ENCODE measurements around the gene PIK3AP1.
"Not testable (repeated sequence)": the region's sequence is repeated elsewhere in the genome, so short reads cannot be mapped to it uniquely, and the experiment has no call there.

PIK3AP1 gene

DNA sequence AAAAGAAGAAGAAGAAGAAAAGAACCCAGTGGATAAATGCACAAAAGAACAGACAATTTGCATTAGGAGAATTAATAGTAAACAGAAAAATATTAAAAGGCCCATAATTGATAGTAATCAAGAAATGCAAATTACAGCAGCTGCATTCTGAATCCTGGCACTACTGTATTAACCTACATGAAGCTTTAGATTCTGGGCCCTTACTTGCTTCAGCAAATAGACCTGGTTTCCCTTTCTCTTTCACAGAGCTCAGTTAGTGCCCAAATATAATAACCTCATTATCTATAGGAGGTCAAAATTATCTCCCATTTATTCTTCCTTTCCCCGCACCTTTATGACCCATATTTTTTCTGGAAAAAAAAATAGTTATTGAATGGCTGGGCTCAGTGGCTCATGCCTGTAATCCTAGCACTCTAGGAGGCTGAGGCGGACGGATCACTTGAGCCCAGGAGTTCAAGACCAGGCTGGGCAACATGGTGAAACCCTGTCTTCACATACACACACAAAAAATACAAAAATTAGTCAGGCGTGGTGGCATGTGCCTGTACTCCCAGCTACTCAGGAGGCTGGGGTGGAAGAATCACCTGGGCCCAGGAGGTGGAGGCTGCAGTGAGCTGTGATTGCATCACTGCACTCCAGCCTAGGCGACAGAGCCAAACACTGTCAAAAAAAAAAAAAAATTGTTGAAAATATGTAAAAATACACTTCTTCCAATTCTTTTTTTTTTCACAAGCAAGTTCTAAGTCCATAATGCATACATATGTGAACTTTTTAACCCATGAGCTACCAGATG is 36.0 kb upstream of the PIK3AP1 start:
- TF ChIP-seq, protein P1, sequence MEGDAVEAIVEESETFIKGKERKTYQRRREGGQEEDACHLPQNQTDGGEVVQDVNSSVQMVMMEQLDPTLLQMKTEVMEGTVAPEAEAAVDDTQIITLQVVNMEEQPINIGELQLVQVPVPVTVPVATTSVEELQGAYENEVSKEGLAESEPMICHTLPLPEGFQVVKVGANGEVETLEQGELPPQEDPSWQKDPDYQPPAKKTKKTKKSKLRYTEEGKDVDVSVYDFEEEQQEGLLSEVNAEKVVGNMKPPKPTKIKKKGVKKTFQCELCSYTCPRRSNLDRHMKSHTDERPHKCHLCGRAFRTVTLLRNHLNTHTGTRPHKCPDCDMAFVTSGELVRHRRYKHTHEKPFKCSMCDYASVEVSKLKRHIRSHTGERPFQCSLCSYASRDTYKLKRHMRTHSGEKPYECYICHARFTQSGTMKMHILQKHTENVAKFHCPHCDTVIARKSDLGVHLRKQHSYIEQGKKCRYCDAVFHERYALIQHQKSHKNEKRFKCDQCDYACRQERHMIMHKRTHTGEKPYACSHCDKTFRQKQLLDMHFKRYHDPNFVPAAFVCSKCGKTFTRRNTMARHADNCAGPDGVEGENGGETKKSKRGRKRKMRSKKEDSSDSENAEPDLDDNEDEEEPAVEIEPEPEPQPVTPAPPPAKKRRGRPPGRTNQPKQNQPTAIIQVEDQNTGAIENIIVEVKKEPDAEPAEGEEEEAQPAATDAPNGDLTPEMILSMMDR (IDR thresholded peaks at IDR 0.05; ENCODE audit: borderline replicate concordance, insufficient read depth, low read depth, low read length): no peak
- H3K4me3 ChIP-seq (ENCODE audit: low read depth, low read length): no peak overlapping the region

DNA sequence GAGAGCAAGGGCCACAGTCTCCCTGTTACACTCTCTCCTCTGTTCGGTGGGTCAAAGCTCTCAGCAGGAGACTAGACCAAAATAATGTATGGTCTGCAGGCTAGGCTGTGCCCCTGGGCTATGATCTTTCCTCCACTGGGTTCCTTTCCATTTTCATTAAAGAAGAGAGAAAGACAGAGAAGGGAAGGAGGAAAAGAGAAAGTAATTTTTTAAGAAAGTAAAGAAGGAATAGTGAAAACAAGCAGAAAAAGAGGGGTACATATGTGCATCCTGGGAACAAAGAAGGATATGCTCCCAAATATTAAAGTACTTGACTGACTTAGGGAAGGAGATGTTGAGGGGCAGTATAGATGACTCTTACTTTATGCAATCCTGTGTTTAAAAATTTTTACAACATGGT is 33.6 kb upstream of the PIK3AP1 start:
- no peak overlapping the region for H3K4me3 ChIP-seq (ENCODE audit: low read depth, low read length)
- TF ChIP-seq, protein P1 (IDR thresholded peaks at IDR 0.05; ENCODE audit: borderline replicate concordance, insufficient read depth, low read depth, low read length): no peak

DNA sequence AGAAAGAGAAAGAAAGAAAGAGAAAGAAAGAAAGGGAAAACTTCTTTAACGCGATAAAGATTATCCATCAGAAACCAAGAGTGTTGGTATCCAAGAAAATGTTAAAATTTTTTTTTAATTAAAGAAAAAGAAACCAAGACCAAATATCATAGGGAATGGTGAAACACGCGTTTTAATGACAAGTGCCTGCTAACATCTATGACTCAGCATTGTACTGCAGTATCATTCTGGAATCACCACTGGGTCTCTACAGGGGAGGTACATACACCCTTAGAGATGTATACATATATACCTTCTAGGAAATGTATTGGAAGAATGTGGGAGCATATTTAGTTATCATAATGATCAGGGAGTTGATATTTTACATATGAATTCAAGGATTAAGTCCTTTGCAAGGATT is 32.1 kb upstream of the PIK3AP1 start:
- H3K4me3 ChIP-seq (ENCODE audit: low read depth, low read length): no peak overlapping the region
- TF ChIP-seq, protein P1 (IDR thresholded peaks at IDR 0.05; ENCODE audit: borderline replicate concordance, insufficient read depth, low read depth, low read length): no peak

DNA sequence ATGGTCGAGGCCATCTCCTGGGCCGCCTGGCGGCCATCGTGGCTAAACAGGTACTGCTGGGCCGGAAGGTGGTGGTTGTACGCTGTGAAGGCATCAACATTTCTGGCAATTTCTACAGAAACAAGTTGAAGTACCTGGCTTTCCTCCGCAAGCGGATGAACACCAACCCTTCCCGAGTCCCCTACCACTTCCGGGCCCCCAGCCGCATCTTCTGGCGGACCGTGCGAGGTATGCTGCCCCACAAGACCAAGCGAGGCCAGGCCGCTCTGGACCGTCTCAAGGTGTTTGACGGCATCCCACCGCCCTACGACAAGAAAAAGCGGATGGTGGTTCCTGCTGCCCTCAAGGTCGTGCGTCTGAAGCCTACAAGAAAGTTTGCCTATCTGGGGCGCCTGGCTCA is 30.0 kb upstream of the PIK3AP1 start:
- H3K4me3 ChIP-seq (ENCODE audit: low read depth, low read length): not testable (repeated sequence)

DNA sequence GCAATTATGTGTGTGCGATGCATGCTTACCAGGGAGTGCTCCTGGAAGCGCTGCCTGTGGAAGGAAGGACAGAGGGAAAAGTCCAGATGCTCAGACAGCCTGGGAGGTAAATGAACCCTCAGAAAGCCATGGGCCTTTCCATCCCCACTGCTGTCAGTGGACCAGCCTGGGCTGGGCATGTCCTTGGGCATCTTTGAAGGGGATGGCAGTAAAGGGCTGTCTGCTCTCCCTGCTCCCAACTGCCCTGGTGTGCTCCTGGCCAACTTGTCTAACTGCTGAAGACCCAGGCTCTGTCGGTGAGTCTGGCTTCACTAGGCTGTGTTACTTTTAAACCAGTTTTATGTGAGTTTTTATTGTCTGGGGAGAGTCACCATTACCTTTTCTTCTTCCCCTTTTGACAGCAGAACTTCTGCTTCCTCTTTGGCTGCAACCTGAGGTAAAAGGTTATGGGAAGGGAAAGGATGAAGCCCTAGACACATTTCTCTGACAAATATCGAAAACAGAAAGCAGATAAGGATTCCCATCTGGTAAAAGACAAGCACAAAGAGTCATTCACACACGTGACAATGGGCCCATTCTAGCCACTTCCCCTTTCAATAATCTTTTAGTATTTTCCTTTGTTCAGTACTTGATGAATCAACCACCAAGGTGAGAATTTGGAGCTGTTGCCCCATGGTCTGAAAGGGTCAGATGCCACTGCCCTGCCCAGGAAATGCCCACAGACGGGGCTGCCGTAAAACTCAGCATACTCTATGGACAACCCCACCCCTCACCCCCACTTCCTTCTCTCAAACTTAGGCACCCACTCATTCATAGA is 27.6 kb upstream of the PIK3AP1 start:
- TF ChIP-seq, protein P1 (IDR thresholded peaks at IDR 0.05; ENCODE audit: borderline replicate concordance, insufficient read depth, low read depth, low read length): no peak
- peak overlapping the region; percentile 21 for H3K4me3 ChIP-seq (ENCODE audit: low read depth, low read length)

DNA sequence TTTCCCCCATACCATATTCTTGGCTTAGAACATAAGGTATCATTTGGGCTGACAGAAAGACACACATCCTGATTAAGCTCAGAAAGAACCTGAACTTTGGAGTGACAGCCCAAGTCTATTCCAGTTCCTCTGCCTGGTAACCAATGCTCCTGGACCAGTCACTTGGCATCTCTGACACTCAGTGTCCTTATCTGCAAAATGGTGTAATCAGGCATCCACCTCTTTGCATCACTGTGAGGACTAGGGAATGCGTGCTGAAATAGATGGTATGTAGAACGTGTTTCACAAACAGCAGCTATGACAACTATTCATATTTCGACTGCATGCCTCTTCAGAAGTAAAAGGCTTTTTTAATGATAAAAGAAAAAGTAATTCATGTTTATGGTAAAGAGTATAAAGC is 26.2 kb upstream of the PIK3AP1 start:
- no peak overlapping the region for H3K4me3 ChIP-seq (ENCODE audit: low read depth, low read length)
- TF ChIP-seq, protein P1 (IDR thresholded peaks at IDR 0.05; ENCODE audit: borderline replicate concordance, insufficient read depth, low read depth, low read length): no peak

DNA sequence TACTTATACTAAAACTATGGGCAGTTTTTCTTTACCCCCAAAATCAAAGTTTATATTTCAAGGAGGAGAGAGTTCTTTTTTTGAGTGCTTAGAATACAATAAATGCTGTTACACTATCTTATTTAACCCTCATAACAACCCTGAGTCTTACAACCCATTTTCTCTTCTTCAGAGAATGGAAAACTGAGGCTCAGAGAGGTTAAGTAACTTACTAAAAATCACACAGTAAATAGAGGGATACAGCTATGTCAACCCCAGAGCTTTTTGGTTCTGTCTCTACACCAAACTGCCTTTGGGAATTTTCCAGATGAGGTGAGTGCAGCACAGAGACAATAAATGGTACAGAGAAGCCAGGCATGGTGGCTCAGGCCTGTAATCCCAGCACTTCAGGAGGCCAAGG is 25.6 kb upstream of the PIK3AP1 start:
- no peak overlapping the region for H3K4me3 ChIP-seq (ENCODE audit: low read depth, low read length)
- TF ChIP-seq, protein P1 (IDR thresholded peaks at IDR 0.05; ENCODE audit: borderline replicate concordance, insufficient read depth, low read depth, low read length): no peak

Data from GM12875 (cell line).